Mesodermal cell (in vitro differentiated cells): ENCODE measurements around the gene EPHX1. TPM values are rescaled to one million over a fixed set of nuclear protein-coding genes. Genes with fewer than 3 reads are reported as not detected.
A peak's percentile ranks its signal among the peaks of the same experiment; 100 is the strongest.
"Not testable (repeated sequence)": the region's sequence is repeated elsewhere in the genome, so short reads cannot be mapped to it uniquely, and the experiment has no call there.

Experiments
- H3K27ac ChIP-seq: 2 replicates; pipeline ENCODE4 v1.7.0; 2013; ENCODE audit warnings: mild to moderate bottlenecking, low read depth, low read length, moderate library complexity; ENCODE audit not compliant: severe bottlenecking
- H3K36me3 ChIP-seq: 2 replicates; pipeline ENCODE4 v1.7.1; 2013; ENCODE audit warnings: mild to moderate bottlenecking, low read length, moderate library complexity; ENCODE audit not compliant: control insufficient read depth, insufficient read depth
- H3K4me1 ChIP-seq: one replicate; pipeline ENCODE4 v1.7.1; 2013; ENCODE audit warnings: mild to moderate bottlenecking, low read length; ENCODE audit not compliant: insufficient read depth, control insufficient read depth, poor library complexity, severe bottlenecking
- H3K4me3 ChIP-seq: 2 replicates; pipeline ENCODE4 v1.7.0; 2013; ENCODE audit warnings: low read length, control low read depth, mild to moderate bottlenecking; ENCODE audit not compliant: insufficient read depth, poor library complexity, severe bottlenecking; ENCODE audit errors: extremely low read depth
- H3K9me3 ChIP-seq: 2 replicates; pipeline ENCODE4 v1.7.1; 2013; ENCODE audit warnings: mild to moderate bottlenecking, low read length, moderate library complexity; ENCODE audit not compliant: control insufficient read depth
- WGBS, 2 experiments: methylation state at CpG; one replicate each; pipeline ENCODE4 v1.1.5; 2013; ENCODE audit warnings: missing lambda C conversion rate in 2 of 2; ENCODE audit not compliant: insufficient coverage in 2 of 2; 5-methylcytosine and 5-hydroxymethylcytosine counted together
- polyA plus RNA-seq, 2 experiments: library from polyadenylated mRNA; stranded (reverse); fragments of 50-300 nt; gene quantifications; one replicate each; pipeline ENCODE4 v1.2.3, GENCODE V29; 2013

Gene EPHX1
- polyA plus RNA-seq (2013, experiment 1 of 2), result 19.0 TPM
- 18.1 TPM for polyA plus RNA-seq (2013, experiment 2 of 2)

DNA sequence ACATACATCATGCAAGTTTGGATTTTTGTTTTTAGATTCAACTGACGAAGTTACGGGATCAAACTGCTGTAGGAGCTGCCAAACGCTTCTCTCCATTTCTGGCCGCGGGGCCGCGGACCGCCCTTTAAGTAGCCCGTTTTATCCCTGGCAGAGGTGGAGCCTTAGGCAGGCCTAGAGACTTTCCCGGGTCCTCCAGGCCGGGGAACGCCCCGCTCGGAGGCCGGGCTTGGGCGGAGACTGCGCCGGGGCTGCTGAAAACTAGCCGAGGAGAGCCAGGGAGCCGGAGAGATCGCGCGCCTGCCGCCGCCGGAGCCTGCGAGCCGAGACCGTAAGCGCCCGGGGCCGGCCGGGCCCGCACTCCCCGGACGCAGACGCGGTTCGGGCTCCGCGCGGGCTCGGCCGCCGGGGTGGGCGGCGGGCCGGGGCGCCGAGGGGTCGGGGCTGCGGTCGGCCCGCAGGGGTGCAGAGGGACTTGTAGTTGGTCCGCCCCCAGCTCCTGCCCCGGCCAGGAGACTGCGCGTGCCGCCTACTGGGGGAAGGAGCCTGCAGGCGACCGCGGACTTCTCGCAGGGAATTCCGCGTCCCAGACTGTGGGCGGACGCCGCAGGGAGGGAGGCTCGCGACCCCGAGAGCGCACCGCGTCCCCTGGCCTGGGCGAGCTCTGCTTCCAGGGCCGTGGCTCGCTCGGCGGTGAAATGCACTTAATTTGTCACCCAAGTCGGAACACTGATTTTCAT lies at the start of gene EPHX1:
EPHX1 (plus strand) TSS at position 283 of the 737 bp plus-strand sequence. CDS start 18,606 bp downstream, outside the sequence.
- Histone ChIP-seq H3K9me3 (no peaks in the 10 kb centered on the region), H3K4me1 (peaks cover 13% of the 10 kb centered on the region), H3K4me3 (peak within 1 kb of the TSS; percentile 37), H3K36me3 (peaks cover 6% of the 10 kb centered on the region), H3K27ac (peak within 1 kb of the TSS; percentile 36)
- 1% methylated on average over 61 to 79 of the region's 80 CpGs for WGBS, 2 experiments

DNA sequence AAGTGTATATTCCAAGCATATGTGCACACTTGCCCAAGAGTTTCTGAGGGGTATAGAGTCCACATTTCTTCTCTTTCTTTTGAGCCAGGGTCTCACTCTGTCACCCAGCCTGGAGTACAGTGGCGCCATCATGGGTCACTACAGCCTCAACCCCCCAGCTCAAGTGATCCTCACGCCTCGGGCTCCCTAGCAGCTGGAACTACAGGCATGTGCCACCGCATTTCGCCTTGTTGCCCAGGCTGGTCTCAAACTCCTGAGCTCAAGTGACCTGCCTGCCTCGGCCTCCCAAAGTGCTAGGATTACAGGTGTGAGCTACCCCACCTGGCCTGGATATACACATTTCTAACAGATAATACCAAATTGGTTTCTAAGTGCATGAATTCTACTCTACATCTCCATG lies 49.4 kb upstream of the EPHX1 start:
- Histone ChIP-seq H3K4me3 (no peak overlapping the region), H3K36me3 (no peaks in the 10 kb centered on the region), H3K27ac (no peak overlapping the region), H3K4me1 (peaks cover 43% of the 10 kb centered on the region), H3K9me3 (no peaks in the 10 kb centered on the region)
- WGBS, 2 experiments, result 91 to 92% methylated on average over 5 to 6 of the region's 6 CpGs

DNA sequence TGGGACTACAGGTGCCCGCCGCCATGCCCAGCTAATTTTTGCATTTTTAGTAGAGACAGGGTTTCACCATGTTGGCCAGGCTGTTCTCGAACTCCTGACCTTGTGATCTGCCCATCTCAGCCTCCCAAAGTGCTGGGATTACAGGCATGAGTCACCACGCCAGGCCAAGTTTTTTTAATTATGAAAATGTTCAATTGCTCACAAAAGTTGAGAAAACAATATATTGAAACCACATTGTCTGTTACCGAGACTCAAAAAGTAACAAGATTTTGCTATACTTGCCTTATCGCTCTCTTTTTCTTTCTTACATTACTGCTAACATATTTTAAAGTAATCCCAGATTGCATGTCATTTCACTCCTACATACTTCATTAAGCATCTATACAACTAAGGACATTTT lies 48.5 kb upstream of the EPHX1 start:
- H3K4me3 ChIP-seq, H3K36me3 ChIP-seq, H3K9me3 ChIP-seq: not testable (repeated sequence)
- H3K27ac ChIP-seq, result peak overlapping the region; percentile 97
- 100% methylated on average over 4 to 5 of the region's 6 CpGs for WGBS, 2 experiments
- peaks cover 36% of the 10 kb centered on the region for H3K4me1 ChIP-seq

DNA sequence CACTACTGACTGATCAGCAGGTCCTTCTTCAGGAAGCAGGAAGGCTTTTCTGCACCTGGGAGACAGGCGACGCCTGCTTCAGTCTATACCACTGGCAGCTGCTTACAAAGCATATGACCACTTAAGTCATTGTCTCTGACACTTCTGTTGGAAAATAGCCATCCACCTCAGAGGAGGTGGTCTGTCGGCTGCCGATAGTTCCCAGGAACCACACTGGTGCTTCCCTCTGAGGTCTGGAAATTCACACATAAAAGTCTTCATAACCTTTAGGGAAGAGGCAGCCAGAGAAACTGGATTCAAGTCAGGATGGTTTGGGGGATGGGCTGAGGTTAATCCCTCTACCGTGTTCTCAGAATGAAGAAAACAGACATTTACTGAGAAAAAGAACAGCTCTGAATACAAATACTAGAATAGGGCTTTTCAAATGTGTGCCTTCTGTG lies 47.9 kb upstream of the EPHX1 start:
- 58 to 82% methylated on average over 2 of the region's 5 CpGs for WGBS, 2 experiments
- H3K27ac ChIP-seq, result peak overlapping the region; percentile 97
- H3K4me1 ChIP-seq, result peaks cover 40% of the 10 kb centered on the region
- no peaks in the 10 kb centered on the region for H3K9me3 ChIP-seq
- H3K36me3 ChIP-seq, result no peaks in the 10 kb centered on the region
- H3K4me3 ChIP-seq, result no peak overlapping the region

DNA sequence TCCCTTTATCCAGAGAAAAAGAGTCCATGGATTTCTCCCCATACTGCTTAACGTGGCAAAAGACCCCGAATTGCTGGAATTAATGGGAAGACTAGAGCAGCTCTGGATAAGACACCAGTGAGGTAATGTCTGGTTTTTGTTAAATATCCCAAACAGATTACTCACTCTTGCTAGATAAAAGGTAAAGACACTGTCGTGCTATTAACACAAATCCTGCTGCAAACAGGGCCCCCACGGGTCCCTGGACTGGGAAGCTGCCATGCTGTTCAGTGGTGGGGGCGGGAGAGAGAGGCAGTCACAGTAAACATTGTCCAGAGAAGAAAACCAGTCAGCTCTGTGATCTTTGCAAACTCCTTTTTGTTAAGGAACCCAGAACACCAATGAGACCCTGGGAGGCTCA lies 47.5 kb upstream of the EPHX1 start:
- Histone ChIP-seq H3K9me3 (no peaks in the 10 kb centered on the region), H3K36me3 (no peaks in the 10 kb centered on the region), H3K4me3 (no peak overlapping the region), H3K27ac (peak overlapping the region; percentile 97), H3K4me1 (peaks cover 44% of the 10 kb centered on the region)
- WGBS, 2 experiments, result 47 to 56% methylated on average over 3 of the region's 5 CpGs

DNA sequence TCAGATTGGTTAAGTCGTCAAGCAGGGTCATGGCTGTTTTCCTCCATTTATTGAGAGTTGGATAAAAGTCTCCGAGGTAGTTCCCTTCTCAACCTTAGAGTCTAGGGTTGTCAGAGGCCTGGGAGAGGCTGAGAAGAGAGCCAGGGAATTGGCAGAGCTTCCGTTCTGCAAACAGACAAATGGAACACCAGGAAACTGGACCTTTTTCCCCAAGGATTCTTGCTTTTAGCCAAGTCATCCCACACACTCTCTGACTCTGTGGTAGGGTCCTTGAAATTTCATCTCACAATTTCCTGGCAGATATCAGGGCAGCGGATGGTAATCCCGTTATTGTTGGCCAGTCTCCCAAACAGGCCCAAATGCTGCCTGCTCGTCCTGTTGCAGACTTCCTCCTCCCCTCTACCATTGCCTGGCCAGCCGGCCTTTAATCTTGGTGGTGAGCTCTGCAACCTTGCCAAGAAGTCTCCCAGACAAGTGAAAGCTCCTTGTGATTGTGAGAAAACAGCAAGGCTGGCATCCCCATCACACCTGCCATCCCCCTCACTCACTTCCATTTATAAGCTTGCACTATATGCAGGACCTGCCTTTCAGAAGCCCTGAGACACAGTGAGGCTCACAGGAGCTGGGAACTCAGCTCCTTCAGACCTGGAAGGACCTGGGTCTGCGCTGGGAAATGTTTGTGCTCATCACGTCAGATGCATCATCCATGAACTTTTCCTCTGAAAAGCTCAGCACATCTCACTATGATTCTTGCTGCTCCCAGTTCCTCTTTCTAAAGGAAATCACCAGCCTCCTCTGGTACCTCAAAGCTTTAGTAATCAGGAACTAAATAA lies 46.0 kb upstream of the EPHX1 start:
- WGBS, 2 experiments, result 87 to 91% methylated on average over 5 to 7 of the region's 9 CpGs
- H3K27ac ChIP-seq, result peak overlapping the region; percentile 97

DNA sequence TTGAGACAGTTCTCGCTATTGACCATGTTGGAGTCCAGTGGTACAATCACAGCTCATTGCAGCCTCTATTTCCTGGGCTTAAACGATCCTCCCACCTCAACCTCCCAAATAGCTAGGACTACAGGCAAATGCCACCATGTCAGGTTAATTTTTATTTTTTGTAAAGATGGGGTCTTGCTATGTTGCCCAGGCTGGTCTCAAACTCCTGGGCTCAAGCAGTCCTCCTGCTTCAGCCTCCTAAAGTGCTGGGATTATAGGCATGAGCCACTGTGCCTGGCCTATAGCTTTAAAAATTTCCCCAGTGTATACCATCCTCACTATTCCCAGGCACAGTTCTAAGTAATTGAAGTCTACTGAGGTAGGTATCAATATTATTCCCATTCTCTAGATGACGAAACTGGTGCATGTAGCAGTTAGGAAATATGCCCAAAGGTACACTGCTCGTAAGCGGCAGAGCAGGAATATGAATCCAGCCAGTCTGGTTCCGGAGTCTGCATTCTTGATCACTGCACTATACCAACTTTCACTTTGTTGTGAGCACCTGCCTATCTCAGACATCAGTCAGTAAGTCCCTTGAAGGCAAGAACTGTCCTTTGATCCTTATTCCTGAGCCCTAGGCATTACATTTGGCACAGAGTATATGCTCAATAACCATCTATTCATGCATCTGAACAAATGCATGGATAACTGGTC lies 43.8 kb upstream of the EPHX1 start:
- H3K4me3 ChIP-seq, result no peak overlapping the region
- peaks cover 63% of the 10 kb centered on the region for H3K4me1 ChIP-seq
- 98 to 100% methylated on average over 5 of the region's 6 CpGs for WGBS, 2 experiments
- no peaks in the 10 kb centered on the region for H3K36me3 ChIP-seq
- H3K9me3 ChIP-seq, result no peaks in the 10 kb centered on the region
- no peak overlapping the region for H3K27ac ChIP-seq

More for the DNA sequence above, 46.0 kb upstream of the EPHX1 start:
- Histone ChIP-seq H3K36me3 (no peaks in the 10 kb centered on the region), H3K9me3 (no peaks in the 10 kb centered on the region), H3K4me3 (no peak overlapping the region), H3K4me1 (peaks cover 59% of the 10 kb centered on the region)

DNA sequence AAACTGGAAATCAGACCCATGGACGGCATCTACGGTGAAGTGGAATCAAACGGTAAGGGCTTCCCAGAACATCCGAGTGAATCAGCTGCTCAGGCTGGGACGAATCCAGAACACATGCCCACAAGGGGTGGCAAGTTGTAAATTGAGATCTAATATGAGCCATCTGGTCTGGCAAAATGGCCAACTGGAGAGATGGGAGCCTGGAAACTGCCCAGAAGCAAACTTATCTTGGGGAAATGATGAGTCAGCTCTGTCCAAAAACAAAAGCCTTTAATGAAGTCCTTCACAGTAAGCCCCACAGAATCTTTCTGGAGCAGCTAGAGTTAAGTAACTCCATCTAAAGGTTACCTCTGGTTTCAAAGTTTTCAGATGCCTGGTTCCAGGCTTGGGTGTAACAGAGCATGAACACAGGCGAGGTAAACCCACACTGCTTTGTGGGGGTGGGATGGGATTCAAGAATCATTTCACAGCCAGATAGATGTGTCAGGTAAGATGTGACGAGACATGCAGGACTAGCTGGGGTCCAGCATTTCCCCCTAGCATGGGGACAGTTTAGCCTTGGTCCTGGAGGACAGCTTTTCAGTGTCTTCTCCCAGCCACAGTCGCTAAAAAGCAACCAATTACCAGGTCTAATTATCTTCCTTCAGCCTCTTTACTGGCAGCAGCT lies 42.8 kb upstream of the EPHX1 start:
- no peak overlapping the region for H3K4me3 ChIP-seq
- H3K9me3 ChIP-seq, result no peaks in the 10 kb centered on the region
- H3K36me3 ChIP-seq, result no peaks in the 10 kb centered on the region
- WGBS, 2 experiments, result 87 to 90% methylated on average over 8 of the region's 8 CpGs
- H3K27ac ChIP-seq, result peak overlapping the region; percentile 50
- peaks cover 62% of the 10 kb centered on the region for H3K4me1 ChIP-seq

DNA sequence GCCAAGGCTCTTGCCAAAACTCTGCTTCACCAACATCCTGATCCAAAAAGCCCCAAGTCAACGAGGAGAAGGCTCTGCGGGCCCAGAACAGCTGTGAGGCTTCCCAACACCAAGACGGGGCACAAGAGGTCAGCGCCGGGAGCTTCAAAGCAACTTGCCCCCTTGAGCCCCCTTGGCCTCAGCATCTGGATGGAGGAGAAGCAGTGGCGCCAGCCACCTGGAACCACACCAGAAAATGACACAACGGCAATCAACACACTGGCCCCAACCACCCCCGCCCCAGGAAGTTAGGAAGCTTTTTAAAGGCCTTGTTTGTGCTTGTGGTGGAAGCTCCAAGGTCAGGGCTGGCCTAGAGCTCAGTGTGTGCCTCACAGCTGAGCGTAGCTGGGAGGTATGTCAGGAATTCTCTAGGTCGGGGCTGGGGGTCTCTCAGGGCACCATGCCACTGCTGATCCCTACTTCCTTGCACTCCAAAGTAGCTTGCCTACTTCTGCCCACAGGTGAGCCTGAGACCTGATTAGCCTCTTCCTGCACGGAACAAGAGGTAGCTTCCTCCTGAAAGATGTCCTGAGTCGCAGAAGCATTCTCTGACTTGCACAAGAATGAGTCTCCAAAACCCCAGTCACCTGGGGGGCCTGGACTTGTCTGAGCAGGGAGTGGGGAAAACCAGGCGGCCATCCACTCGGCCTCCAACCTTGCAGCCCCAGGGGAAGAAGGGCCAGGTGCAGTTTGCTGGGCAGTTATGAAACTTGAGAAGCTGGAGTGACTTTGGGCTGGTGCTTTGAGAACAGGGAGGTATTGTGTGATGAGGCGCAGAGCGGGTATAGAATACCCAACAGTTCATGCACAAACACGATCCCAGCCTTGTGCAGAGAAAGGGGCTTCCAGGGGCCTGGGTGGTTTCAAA lies 42.0 kb upstream of the EPHX1 start:
- 78 to 80% methylated on average over 11 to 16 of the region's 17 CpGs for WGBS, 2 experiments

More for the DNA sequence above, 42.0 kb upstream of the EPHX1 start:
- H3K36me3 ChIP-seq, result no peaks in the 10 kb centered on the region
- no peaks in the 10 kb centered on the region for H3K9me3 ChIP-seq
- H3K4me3 ChIP-seq, result no peak overlapping the region
- peaks cover 62% of the 10 kb centered on the region for H3K4me1 ChIP-seq
- peak overlapping the region; percentile 50 for H3K27ac ChIP-seq
